ENCODE data around the gene TEX54.
"Not testable (repeated sequence)": the region's sequence is repeated elsewhere in the genome, so short reads cannot be mapped to it uniquely, and the experiment has no call there.

DNA sequence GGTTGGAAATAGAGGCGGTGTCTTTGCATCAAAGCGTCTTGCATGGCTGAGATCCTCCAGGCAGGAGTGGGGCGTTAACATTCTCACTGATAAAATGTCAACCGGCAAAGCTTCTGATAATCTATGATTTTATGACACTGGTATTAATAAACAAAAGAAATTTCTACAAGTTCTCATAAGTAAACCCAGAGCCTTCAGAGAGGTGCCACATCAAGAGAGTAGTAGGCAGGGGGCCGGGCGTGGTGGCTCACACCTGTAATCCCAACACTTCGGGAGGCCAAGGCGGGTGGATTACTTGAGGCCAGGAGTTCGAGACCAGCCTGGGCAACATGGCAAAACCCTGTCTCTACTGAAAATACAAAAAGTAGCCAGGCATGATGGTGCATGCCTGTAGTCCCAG lies 10.2 kb upstream of the TEX54 start:
- TF ChIP-seq, protein P1, sequence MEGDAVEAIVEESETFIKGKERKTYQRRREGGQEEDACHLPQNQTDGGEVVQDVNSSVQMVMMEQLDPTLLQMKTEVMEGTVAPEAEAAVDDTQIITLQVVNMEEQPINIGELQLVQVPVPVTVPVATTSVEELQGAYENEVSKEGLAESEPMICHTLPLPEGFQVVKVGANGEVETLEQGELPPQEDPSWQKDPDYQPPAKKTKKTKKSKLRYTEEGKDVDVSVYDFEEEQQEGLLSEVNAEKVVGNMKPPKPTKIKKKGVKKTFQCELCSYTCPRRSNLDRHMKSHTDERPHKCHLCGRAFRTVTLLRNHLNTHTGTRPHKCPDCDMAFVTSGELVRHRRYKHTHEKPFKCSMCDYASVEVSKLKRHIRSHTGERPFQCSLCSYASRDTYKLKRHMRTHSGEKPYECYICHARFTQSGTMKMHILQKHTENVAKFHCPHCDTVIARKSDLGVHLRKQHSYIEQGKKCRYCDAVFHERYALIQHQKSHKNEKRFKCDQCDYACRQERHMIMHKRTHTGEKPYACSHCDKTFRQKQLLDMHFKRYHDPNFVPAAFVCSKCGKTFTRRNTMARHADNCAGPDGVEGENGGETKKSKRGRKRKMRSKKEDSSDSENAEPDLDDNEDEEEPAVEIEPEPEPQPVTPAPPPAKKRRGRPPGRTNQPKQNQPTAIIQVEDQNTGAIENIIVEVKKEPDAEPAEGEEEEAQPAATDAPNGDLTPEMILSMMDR (IDR thresholded peaks at IDR 0.05; ENCODE audit: low read depth, low read length), result not testable (repeated sequence)
- not testable (repeated sequence) for TF ChIP-seq EZH2phosphoT487 (IDR thresholded peaks at IDR 0.05; ENCODE audit: low read depth)
